ENCODE measurements around the gene MYDGF. TPM values are rescaled to one million over a fixed set of nuclear protein-coding genes. Genes with fewer than 3 reads are reported as not detected.

Gene MYDGF
- total and polyA plus RNA-seq, 9 of the 15 experiments (the other 6 are each of a cell fraction or from before 2014, with no cell fraction given): 4.2 to 141 (median 82.1) TPM

- TF ChIP-seq MNT (conservative IDR thresholded peaks at IDR 0.05) (no peak), BCOR (IDR thresholded peaks at IDR 0.05) (0 out of 2 replicates have a peak, but pooled peaks have one; percentile 1), ZBTB43 (CRISPR knock-in tag; IDR thresholded peaks at IDR 0.05) (0 out of 2 replicates have a peak, but pooled peaks have one; percentile 7), KDM1A (IDR thresholded peaks at IDR 0.05) (0 out of 4 replicates have a peak, but pooled peaks of 1 of the 2 experiments have one; percentile 1), TFAP4 (CRISPR knock-in tag; IDR thresholded peaks at IDR 0.05; ENCODE audit: borderline replicate concordance) (no peak; the same call in 1 of the 2 replicates), ZNF121 (CRISPR knock-in tag; conservative IDR thresholded peaks at IDR 0.05) (0 out of 2 replicates have a peak, but pooled peaks have one; percentile 2)
Measured at GRCh38 chr19:4640247-4641000, 29.7 kb downstream of the MYDGF start (continued).

Measured in K562 (cell line).